HG03565 (cell line): ENCODE results near the gene LRIG1.

ENCODE experiments used
- ATAC-seq: cut with Tn5 transposase; IDR thresholded peaks from one replicate; pipeline ENCODE4 v1.9.1; 2021; ENCODE audit warnings: mild to moderate bottlenecking, moderate library complexity; ENCODE audit not compliant: unreplicated experiment

The LRIG1 gene

DNA sequence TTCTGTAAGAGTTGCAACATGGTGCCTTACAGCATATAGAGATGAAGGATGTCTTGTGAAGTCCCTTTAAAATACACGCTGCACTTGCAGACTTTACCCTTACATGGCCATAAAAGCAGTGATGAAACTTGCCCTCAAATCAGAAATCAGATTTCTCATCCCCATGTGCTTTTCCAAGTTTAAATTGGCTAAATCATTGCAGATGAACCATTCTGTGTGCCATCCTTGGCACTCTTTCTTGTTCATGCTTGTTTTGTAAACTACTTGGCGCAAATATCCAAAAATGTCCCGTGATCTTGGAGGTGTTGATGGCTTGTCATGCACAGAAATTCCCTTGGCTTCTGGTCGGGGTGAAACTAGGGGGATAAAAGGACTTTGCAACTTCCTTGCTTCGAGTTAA lies 135.7 kb downstream of the LRIG1 start:
- ATAC-seq, result no peak

DNA sequence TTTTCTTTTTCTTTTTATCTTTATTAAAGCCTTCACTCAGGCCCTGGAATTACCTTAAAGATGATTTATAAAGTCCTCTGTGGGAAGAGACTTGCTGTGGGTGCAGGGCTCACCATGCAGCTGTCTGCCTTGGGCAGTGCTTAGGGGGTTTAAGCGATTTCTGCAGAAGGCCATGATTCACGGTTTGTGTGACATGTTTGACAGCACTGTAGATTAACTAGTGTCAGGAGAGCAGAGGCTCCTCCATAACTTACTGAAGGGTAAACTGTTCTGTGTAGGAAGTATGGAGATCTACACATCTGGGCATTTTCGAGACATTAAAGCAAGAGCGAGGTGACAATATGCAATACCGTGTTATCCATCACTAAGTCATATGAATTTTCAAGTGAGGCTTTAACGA lies 137.7 kb downstream of the LRIG1 start:
- ATAC-seq, result no peak

DNA sequence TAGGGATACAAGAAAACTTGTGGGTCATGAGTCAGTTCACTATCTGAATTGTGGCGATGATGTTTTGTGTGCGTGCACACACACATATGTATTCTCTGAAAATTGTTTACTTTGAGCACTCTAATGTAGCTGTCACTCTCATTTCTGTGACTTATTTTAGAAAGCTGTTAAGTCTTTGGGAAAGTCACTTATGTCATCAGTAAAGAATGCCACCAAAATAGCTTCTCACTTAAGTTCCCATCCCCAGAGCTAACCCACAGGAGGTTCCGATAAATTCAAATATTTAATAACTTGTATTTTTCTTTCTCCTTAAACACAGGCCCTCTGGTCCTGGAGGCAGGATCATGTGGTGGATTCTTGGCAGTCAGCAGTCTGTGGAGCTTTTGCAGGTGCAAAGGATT lies 138.3 kb downstream of the LRIG1 start:
- ATAC-seq, result no peak

- ATAC-seq, result no peak
Measured at GRCh38 chr3:66361356-66361755, 139.5 kb downstream of the LRIG1 start.

- ATAC-seq, result no peak
Measured at GRCh38 chr3:66355997-66356396, 144.8 kb downstream of the LRIG1 start.

- ATAC-seq, result peak; percentile 97
Measured at GRCh38 chr3:66355394-66355793, 145.4 kb downstream of the LRIG1 start.

DNA sequence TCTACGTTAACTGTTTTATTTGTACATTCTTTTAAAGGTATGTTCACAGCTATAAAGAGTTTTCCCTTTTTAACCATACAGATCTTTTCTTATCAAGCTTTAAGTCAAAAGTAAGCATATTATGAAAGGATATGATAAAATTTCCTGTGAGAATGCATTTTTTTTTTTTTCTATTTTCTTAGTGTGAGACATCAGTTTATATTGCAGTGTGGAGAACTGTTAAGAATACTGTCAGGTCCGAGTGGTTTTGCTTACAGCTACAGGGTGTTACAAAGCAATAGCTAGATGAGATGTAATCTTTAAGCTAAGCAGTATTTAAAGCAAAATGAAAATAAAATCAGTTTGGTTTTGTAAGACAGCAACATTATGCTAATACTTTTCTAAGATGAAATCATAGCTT lies 146.8 kb downstream of the LRIG1 start:
- ATAC-seq, result no peak

GRCh38 chr3:66353530-66353929 lies 147.3 kb downstream of the LRIG1 start:
- ATAC-seq, result no peak

DNA sequence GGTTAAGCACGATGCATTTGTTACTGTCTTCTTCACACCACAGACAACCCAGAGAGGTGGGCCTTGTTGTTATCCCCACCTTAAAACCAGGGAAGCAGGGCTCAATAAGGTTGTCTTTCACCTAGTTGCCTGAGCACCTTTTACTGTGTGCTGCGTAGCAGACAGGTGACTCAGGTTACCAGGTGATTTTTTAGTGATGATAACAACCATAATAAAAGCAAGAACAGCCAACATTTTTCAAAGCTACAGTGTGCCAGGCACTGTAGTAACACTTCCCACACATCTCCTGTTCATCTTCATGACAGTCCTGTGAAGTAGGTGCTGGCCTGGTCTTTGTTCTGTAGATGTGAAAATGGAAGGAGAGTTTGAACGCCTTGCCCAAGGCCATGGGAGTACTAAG lies 147.8 kb downstream of the LRIG1 start:
- no peak for ATAC-seq

DNA sequence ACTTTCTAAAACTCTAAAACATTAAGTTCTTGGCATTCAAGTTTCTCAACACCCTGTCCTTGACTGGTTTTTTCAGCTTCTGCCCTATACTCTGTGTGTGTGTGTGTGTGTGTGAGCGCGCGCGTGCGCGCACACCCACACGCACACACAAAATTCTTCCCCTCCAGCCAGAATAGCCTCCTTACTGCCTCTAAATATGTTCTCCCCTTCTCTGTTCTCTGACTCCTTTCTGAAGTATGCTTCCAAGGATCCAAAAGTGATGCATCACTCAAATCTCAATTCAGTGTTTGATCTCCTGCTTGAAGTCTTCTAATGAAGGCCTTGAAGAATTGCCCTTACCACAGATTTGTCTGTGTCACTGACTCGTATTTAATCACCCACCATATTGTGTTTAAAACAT lies 150.2 kb downstream of the LRIG1 start:
- no peak for ATAC-seq

GRCh38 chr3:66348704-66349103 lies 152.1 kb downstream of the LRIG1 start:
- ATAC-seq, result no peak

DNA sequence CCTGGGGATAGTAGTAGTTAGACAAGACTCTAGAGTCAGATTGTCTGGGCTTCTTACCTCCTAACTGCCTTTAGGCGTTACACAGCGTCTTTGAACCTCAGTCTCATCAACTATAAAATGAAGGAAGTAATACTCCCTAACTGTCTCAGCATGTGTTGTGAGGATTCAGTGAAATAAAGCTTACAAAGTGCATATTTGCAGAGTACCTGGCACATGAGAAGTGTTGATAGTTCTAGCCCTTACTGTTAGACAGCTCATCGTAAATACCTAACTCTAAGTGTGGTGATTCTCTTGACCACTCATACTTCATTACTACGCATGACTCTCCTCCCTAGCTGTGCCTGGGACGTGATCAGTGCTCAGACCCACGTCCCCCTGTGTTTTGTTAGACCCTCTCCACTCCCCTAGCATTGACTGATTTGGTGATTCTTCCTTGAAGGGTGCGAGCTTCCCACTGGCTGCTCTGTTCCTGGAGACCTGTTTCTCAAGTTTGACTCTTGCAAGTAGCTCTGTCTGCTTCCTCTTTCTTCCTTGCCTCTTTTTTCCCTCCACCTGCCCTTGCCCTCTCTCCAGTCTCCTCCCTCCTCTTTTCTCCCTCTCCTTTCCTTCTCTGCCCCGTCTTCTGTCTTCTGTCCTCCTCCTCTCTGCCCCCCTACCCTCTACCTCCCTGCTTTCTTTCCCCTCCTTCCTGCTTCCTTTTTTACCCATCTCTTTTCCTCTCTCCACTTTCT lies 155.8 kb downstream of the LRIG1 start:
- no peak for ATAC-seq

DNA sequence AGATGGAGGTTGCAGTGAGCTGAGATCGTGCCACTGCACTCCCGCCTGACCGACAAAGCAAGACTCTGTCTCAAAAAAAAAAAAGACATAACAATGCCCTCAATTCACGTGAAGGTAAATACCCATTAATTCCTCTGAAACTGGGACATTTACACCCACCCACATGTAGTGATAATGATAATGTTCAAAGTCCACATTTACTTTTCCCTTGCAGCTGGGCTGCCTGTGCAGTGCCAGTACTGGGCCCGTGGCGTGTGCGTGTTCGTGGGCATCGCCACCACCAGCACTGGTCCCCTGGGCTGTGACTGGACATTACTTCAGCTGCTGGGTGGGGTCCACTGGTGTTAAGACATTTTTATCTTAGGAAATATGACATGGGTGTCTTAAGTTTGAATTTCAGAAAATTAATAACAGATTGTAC lies 156.4 kb downstream of the LRIG1 start:
- no peak for ATAC-seq

GRCh38 chr3:66342717-66343356 lies 158.0 kb downstream of the LRIG1 start:
- no peak for ATAC-seq

DNA sequence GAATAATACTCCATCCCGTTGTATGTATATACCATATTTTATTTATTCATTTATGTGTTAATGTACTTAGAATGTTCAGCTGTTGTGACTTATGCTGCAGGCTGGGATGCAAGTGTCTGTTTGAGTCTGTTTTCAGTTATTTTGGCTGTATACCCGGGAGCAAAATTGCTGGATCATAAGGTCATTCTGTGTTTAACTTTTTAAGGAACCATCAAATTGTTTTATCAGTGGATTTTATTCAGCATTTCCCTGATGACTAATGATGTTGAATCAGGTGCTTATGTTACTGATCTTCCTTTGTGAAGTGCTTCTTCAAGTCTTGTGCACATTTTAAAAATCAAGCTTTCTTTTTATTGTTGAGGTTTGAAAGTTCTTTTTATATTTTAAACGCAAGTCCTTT lies 161.9 kb downstream of the LRIG1 start:
- no peak for ATAC-seq

- no peak for ATAC-seq
Measured at GRCh38 chr3:66336333-66336766, 164.5 kb downstream of the LRIG1 start.

- no peak for ATAC-seq
Measured at GRCh38 chr3:66335671-66336070, 165.2 kb downstream of the LRIG1 start.
